Transverse colon (tissue), 4 donors: ENCODE results near the gene EGFR. TPM values are rescaled to one million over a fixed set of nuclear protein-coding genes. Genes with fewer than 3 reads are reported as not detected.

Experiments
- DNase-seq: peaks from one replicate; pipeline ENCODE4 v3.0.0-alpha.2; 2019
- H3K27ac ChIP-seq, 4 donors: fragments of 200-600 bp; sonication (generic); 2 replicates each; pipeline ENCODE4 v1.5.1; 2016 to 2018; ENCODE audit warnings: inconsistent platforms in 4 of 4
- H3K27me3 ChIP-seq: fragments of 200-600 bp; sonication (generic); 2 replicates; pipeline ENCODE4 v1.5.1; 2017; ENCODE audit warnings: inconsistent platforms
- H3K36me3 ChIP-seq, 4 donors: fragments of 200-600 bp; sonication (generic); 2 replicates each; pipeline ENCODE4 v1.5.1; 2017 to 2019; ENCODE audit warnings: inconsistent platforms in 4 of 4
- H3K4me1 ChIP-seq, 4 donors: fragments of 200-600 bp; sonication (generic); 2 replicates each; pipeline ENCODE4 v1.5.1; 2017 to 2020; ENCODE audit warnings: inconsistent platforms in 4 of 4
- H3K4me3 ChIP-seq, 4 donors: fragments of 200-600 bp; sonication (generic); 1 replicate in 1 of 4; 2 replicates in 3 of 4; pipeline versions ENCODE4 v1.5.1 to v1.6.1; 2017 to 2019; ENCODE audit warnings: inconsistent platforms in 4 of 4
- H3K9me3 ChIP-seq, 2 donors: fragments of 200-600 bp; sonication (generic); 2 replicates each; pipeline ENCODE4 v1.5.1; 2017 to 2019; ENCODE audit warnings: inconsistent platforms in 2 of 2
- EP300 ChIP-seq: sonication (generic); formaldehyde crosslinking; IDR thresholded peaks from one replicate; pipeline ENCODE4 v1.6.1; 2017; ENCODE audit warnings: antibody characterized with exemption, low read depth
- POLR2A ChIP-seq: fragments of 450-650 bp; IDR thresholded peaks from one replicate; pipeline ENCODE4 v1.6.1; 2016; ENCODE audit warnings: antibody characterized with exemption, mild to moderate bottlenecking, moderate library complexity
- POLR2AphosphoS5 ChIP-seq, 3 donors: sonication (generic); formaldehyde crosslinking; IDR thresholded peaks; one replicate each; pipeline ENCODE4 v1.6.1; 2016; ENCODE audit warnings: antibody characterized with exemption in 3 of 3
- WGBS, 2 donors: methylation state at CpG; one replicate each; pipeline ENCODE4 v1.1.5; 2018; ENCODE audit warnings: low coverage in 1 of 2; 5-methylcytosine and 5-hydroxymethylcytosine counted together
- in situ Hi-C, 4 donors: fragments of 200-750 bp; cut with MboI; loops; one replicate each; pipeline versions ENCODE4 v1.15.0 to v1.15.1; 2017; ENCODE audit warnings: low sequenced_read_pairs in 3 of 4, low pct_ligation_motif_present in 1 of 4, low pct_unique_long_range_greater_than_20kb in 1 of 4
- intact Hi-C: fragments of 100-400 bp; cut with DNase I; formaldehyde crosslinking; loops from one replicate; pipeline ENCODE4 v1.15.1; 2023; ENCODE audit warnings: low total_unique reads
- total RNA-seq, 4 donors: library from RNA; depleted of rRNA; stranded (reverse); fragments of >200 nt; gene quantifications; one replicate each; pipeline ENCODE4 v1.1.0, GENCODE V29; 2016
- TF ChIP-seq, protein P1 (sequence below), 5 experiments: fragments of 200-600 bp in 3 of 5; fragments of 450-650 bp in 2 of 5; sonication (generic) in 3 of 5; IDR thresholded peaks; 1 replicate in 2 of 5; 2 replicates in 3 of 5; pipeline ENCODE4 v1.5.1; 2016 to 2017; ENCODE audit warnings: antibody characterized with exemption in 5 of 5, inconsistent platforms in 3 of 5, mild to moderate bottlenecking in 2 of 5, moderate library complexity in 1 of 5

EGFR gene
- total RNA-seq, 4 donors from 2014 or later, result 40.0 to 85.7 (median 72.9) TPM

DNA sequence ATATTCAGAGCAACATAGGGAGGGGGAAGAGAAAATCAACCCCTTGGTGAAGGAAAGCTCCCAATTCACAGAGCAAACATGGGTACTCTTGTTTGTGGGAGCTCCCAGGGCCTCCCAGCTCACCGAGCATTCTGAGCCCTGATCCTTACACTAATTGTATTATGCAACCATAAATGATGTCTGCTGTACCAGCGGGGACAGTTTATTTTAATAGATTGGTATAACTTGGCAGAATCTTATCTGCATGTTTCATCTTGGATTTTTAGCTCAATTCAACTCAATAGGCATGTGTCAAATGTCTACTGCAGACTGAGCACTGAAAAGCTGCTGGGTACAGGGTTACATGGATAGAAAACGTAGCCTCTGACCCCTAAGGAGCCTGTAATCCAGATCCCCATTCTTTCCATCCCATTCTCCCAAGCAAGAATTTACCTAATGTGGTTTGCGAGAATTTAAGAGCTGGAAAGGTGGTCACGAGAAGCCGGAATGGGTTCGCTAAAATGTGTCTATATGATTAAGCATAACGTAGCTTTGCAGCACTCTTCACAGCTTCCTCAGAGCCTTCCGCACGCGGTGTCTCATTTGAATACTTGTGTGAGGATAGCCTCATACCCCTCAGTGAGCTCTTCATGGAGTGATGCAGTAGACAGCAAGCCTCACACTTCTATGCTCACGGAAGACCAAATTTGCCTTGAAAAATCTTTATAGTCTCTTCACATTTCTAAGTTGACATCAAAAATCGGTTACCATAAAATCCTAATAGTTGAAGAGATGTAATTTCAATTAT is 18.3 kb downstream of the EGFR start:
- Histone ChIP-seq H3K4me1 (peaks cover 0 to 13% (median 7%) of the 10 kb centered on the region in 4 donors), H3K9me3 (no peaks in the 10 kb centered on the region), H3K4me3 (no peak overlapping the region), H3K27me3 (no peaks in the 10 kb centered on the region), H3K36me3 (no peaks in the 10 kb centered on the region), H3K27ac (no peak overlapping the region)
- no peak for DNase-seq
- WGBS, 2 donors, result 87 to 94% methylated on average over 11 to 13 of the region's 13 CpGs
- in situ Hi-C loops (no loop called here), intact Hi-C loops (no loop called here)
- TF ChIP-seq POLR2AphosphoS5 (IDR thresholded peaks at IDR 0.05), result no peak
- TF ChIP-seq, protein P1, sequence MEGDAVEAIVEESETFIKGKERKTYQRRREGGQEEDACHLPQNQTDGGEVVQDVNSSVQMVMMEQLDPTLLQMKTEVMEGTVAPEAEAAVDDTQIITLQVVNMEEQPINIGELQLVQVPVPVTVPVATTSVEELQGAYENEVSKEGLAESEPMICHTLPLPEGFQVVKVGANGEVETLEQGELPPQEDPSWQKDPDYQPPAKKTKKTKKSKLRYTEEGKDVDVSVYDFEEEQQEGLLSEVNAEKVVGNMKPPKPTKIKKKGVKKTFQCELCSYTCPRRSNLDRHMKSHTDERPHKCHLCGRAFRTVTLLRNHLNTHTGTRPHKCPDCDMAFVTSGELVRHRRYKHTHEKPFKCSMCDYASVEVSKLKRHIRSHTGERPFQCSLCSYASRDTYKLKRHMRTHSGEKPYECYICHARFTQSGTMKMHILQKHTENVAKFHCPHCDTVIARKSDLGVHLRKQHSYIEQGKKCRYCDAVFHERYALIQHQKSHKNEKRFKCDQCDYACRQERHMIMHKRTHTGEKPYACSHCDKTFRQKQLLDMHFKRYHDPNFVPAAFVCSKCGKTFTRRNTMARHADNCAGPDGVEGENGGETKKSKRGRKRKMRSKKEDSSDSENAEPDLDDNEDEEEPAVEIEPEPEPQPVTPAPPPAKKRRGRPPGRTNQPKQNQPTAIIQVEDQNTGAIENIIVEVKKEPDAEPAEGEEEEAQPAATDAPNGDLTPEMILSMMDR (IDR thresholded peaks at IDR 0.05), result no peak
- TF ChIP-seq POLR2A, result no peak
- TF ChIP-seq EP300, result no peak

DNA sequence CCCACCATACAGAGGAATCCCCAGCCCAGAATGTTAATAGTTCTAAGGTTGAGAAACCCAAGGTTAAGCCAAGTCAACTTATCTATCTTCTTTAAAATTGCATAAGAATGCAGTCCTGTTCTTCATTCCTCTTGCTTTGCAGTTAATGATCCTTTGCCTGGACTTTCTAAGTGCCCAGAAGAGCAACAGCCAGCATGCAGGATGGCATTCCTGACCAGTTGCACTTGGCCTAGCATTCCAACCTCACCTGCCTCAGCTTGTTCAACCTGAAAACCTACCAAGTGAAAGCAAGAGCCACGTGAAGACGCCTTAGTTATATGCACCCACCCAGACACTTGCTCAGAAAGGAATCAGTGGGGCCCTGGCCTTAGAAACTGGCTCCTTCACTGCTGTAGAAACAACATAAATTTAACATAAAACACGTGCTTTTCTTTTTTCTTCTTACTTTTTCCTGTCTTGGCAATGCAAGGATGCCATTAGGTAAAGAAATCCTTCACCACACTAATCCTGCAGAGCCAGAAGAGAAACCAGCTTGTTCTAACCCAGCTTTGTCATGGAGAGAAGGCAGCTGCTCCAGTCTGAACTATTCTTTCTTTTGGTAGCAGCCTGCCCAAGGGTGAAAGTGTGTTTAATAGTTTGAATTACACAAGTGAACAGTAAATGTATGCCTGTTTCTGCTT is 25.0 kb downstream of the EGFR start:
- TF ChIP-seq, protein P1 (IDR thresholded peaks at IDR 0.05), result no peak
- TF ChIP-seq POLR2AphosphoS5 (IDR thresholded peaks at IDR 0.05) (no peak), POLR2A (no peak), EP300 (no peak)
- DNase-seq, result no peak
- no peak overlapping the region for H3K4me3 ChIP-seq
- in situ Hi-C loops, result no loop called here
- 59 to 60% methylated on average over 3 of the region's 3 CpGs for WGBS, 2 donors
- H3K9me3 ChIP-seq, result no peaks in the 10 kb centered on the region
- intact Hi-C loops, result no loop called here
- H3K36me3 ChIP-seq, result no peaks in the 10 kb centered on the region
- no peaks in the 10 kb centered on the region for H3K27me3 ChIP-seq
- H3K27ac ChIP-seq, result peak overlapping the region; percentile 73 to 76 (median 74)
- H3K4me1 ChIP-seq, result peaks cover 20 to 55% (median 43%) of the 10 kb centered on the region in 4 donors

DNA sequence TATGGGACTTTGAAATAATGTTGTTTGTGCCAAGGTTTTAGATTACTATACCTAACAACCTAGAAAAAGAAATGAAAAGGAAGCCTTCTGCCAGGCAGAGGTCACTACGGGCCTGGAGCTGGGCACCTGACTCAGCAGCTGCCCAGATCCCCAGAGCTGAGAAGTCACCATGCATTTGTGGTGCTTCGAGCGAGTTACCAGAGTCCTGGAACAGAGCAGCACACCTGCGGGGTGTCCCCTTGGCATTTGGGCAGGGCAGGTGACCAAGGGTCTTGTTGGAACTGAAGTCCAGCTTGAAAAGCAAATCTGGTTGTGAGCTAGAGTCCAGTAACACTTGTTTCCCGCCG is 25.5 kb downstream of the EGFR start:
- H3K9me3 ChIP-seq, result no peaks in the 10 kb centered on the region
- TF ChIP-seq EP300 (no peak), POLR2AphosphoS5 (IDR thresholded peaks at IDR 0.05) (no peak), POLR2A (no peak)
- TF ChIP-seq, protein P1 (IDR thresholded peaks at IDR 0.05), result no peak
- H3K27me3 ChIP-seq, result no peaks in the 10 kb centered on the region

DNA sequence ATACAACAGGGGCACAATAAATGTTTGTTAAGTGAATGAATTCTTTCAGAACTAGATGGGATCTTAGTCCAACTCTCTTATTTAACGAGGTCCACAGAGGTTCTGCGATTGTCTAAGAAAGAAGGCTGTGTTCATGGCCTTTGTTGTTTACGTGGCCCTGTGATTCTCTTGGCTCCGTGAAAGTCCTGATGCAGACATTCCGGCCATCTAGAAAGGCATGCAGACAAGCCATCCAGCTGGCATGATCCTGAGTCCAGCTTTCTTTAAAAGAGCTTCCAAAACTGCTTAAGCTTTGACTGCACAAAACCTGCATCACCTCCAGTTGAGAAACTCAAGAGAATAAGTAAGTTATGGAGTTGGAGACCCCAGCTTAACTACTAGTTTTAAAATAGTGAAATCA is 26.0 kb downstream of the EGFR start:
- Histone ChIP-seq H3K4me3 (no peak overlapping the region), H3K9me3 (no peaks in the 10 kb centered on the region), H3K4me1 (peaks cover 20 to 62% (median 44%) of the 10 kb centered on the region in 4 donors), H3K27ac (peak overlapping the region; percentile 73 to 76 (median 74)), H3K36me3 (no peaks in the 10 kb centered on the region), H3K27me3 (no peaks in the 10 kb centered on the region)
- intact Hi-C loops, result no loop called here
- WGBS, 2 donors, result 71% methylated on average over 4 to 5 of the region's 5 CpGs
- DNase-seq, result no peak
- in situ Hi-C loops, result no loop called here
- TF ChIP-seq, protein P1 (IDR thresholded peaks at IDR 0.05), result no peak
- no peak for TF ChIP-seq POLR2A
- no peak for TF ChIP-seq POLR2AphosphoS5 (IDR thresholded peaks at IDR 0.05)
- TF ChIP-seq EP300, result no peak

More for the DNA sequence above, 25.5 kb downstream of the EGFR start:
- 72 to 84% methylated on average over 4 to 6 of the region's 6 CpGs for WGBS, 2 donors
- H3K4me3 ChIP-seq, result no peak overlapping the region
- H3K27ac ChIP-seq, result peak overlapping the region; percentile 73 to 76 (median 74)
- H3K36me3 ChIP-seq, result no peaks in the 10 kb centered on the region
- in situ Hi-C loops (no loop called here), intact Hi-C loops (no loop called here)
- DNase-seq, result no peak
- peaks cover 20 to 60% (median 44%) of the 10 kb centered on the region in 4 donors for H3K4me1 ChIP-seq
